Measurements from ENCODE around the gene ADAMTSL1. TPM values are rescaled to one million over a fixed set of nuclear protein-coding genes. Genes with fewer than 3 reads are reported as not detected.

The ADAMTSL1 gene
- total RNA-seq, 2 donors from 2014 or later: 3.4 to 3.8 TPM

- no peaks in the 10 kb centered on the region for H3K36me3 ChIP-seq
- H3K27ac ChIP-seq: no peak overlapping the region
- TF ChIP-seq CTCF (IDR thresholded peaks at IDR 0.05): no peak
- no peaks in the 10 kb centered on the region for H3K27me3 ChIP-seq
- no peak overlapping the region for H3K4me3 ChIP-seq
- no peaks in the 10 kb centered on the region for H3K9me3 ChIP-seq
- H3K4me1 ChIP-seq: peaks cover 0 to 6% of the 10 kb centered on the region in 2 donors
- no peak for DNase-seq (ENCODE audit: low spot score)
These were observed 26.5 kb downstream of the ADAMTSL1 start for GRCh38 chr9:18500451-18500850.

GRCh38 chr9:18501949-18502348 lies 28.0 kb downstream of the ADAMTSL1 start:
- Histone ChIP-seq H3K36me3 (no peaks in the 10 kb centered on the region), H3K9me3 (no peaks in the 10 kb centered on the region), H3K4me1 (peaks cover 0 to 6% of the 10 kb centered on the region in 2 donors), H3K4me3 (no peak overlapping the region), H3K27me3 (no peaks in the 10 kb centered on the region), H3K27ac (no peak overlapping the region)
- TF ChIP-seq CTCF (IDR thresholded peaks at IDR 0.05): no peak
- DNase-seq (ENCODE audit: low spot score): no peak

GRCh38 chr9:18502546-18502945 lies 28.6 kb downstream of the ADAMTSL1 start:
- Histone ChIP-seq H3K36me3 (no peaks in the 10 kb centered on the region), H3K4me3 (no peak overlapping the region), H3K4me1 (peaks cover 0 to 6% of the 10 kb centered on the region in 2 donors), H3K27ac (no peak overlapping the region), H3K27me3 (no peaks in the 10 kb centered on the region), H3K9me3 (no peaks in the 10 kb centered on the region)
- no peak for TF ChIP-seq CTCF (IDR thresholded peaks at IDR 0.05)
- no peak for DNase-seq (ENCODE audit: low spot score)

GRCh38 chr9:18504707-18505106 lies 30.8 kb downstream of the ADAMTSL1 start:
- H3K27me3 ChIP-seq: no peaks in the 10 kb centered on the region

GRCh38 chr9:18507151-18507550 lies 33.2 kb downstream of the ADAMTSL1 start:
- TF ChIP-seq CTCF (IDR thresholded peaks at IDR 0.05): no peak
- no peaks in the 10 kb centered on the region for H3K36me3 ChIP-seq
- peaks cover 0 to 6% of the 10 kb centered on the region in 2 donors for H3K9me3 ChIP-seq
- no peak overlapping the region for H3K4me3 ChIP-seq
- no peaks in the 10 kb centered on the region for H3K27me3 ChIP-seq
- no peak overlapping the region for H3K27ac ChIP-seq
- no peaks in the 10 kb centered on the region for H3K4me1 ChIP-seq
- no peak for DNase-seq (ENCODE audit: low spot score)

More at GRCh38 chr9:18504707-18505106, 30.8 kb downstream of the ADAMTSL1 start:
- H3K4me1 ChIP-seq: no peaks in the 10 kb centered on the region
- no peak overlapping the region for H3K27ac ChIP-seq
- H3K4me3 ChIP-seq: no peak overlapping the region
- DNase-seq (ENCODE audit: low spot score): no peak
- peaks cover 0 to 5% of the 10 kb centered on the region in 2 donors for H3K9me3 ChIP-seq
- TF ChIP-seq CTCF (IDR thresholded peaks at IDR 0.05): no peak
- no peaks in the 10 kb centered on the region for H3K36me3 ChIP-seq

GRCh38 chr9:18516514-18516913 lies 42.6 kb downstream of the ADAMTSL1 start:
- DNase-seq (ENCODE audit: low spot score): no peak
- Histone ChIP-seq H3K27me3 (no peaks in the 10 kb centered on the region), H3K9me3 (no peaks in the 10 kb centered on the region), H3K4me1 (no peaks in the 10 kb centered on the region), H3K36me3 (no peaks in the 10 kb centered on the region), H3K27ac (no peak overlapping the region), H3K4me3 (no peak overlapping the region)
- no peak for TF ChIP-seq CTCF (IDR thresholded peaks at IDR 0.05)

All from right atrium auricular region (tissue), 2 donors.